Brain pericyte (primary cell): Measurements from ENCODE around the gene SIRPA.

ENCODE experiments used
- DNase-seq: peaks from one replicate; pipeline ENCODE4 v3.0.0-alpha.2; 2012; ENCODE audit warnings: low read depth, low spot score

The SIRPA gene

GRCh38 chr20:1894951-1895673 lies at the start of gene SIRPA:
SIRPA (plus strand) TSS chr20:1895407; CDS start chr20:1895448, 41 bp downstream.
- DNase-seq: no peak

- DNase-seq: no peak
Measured at GRCh38 chr20:1845701-1846100, 49.5 kb upstream of the SIRPA start.

GRCh38 chr20:1846341-1846740 lies 48.9 kb upstream of the SIRPA start:
- no peak for DNase-seq

GRCh38 chr20:1846876-1847275 lies 48.3 kb upstream of the SIRPA start:
- DNase-seq: no peak

- no peak for DNase-seq
Measured at GRCh38 chr20:1847780-1848179, 47.4 kb upstream of the SIRPA start.

- DNase-seq: no peak
Measured at GRCh38 chr20:1848373-1848772, 46.8 kb upstream of the SIRPA start.

- no peak for DNase-seq
Measured at GRCh38 chr20:1851396-1851795, 43.8 kb upstream of the SIRPA start.

GRCh38 chr20:1853473-1853872 lies 41.7 kb upstream of the SIRPA start:
- DNase-seq: no peak

GRCh38 chr20:1854246-1854645 lies 41.0 kb upstream of the SIRPA start:
- no peak for DNase-seq

- no peak for DNase-seq
Measured at GRCh38 chr20:1855109-1855508, 40.1 kb upstream of the SIRPA start.

- DNase-seq: no peak
Measured at GRCh38 chr20:1855690-1856089, 39.5 kb upstream of the SIRPA start.

- no peak for DNase-seq
Measured at GRCh38 chr20:1856424-1856823, 38.8 kb upstream of the SIRPA start.

GRCh38 chr20:1857466-1857865 lies 37.7 kb upstream of the SIRPA start:
- no peak for DNase-seq

GRCh38 chr20:1858871-1859270 lies 36.3 kb upstream of the SIRPA start:
- no peak for DNase-seq

- no peak for DNase-seq
Measured at GRCh38 chr20:1860446-1860845, 34.8 kb upstream of the SIRPA start.

- DNase-seq: no peak
Measured at GRCh38 chr20:1861347-1861976, 33.7 kb upstream of the SIRPA start.

GRCh38 chr20:1861996-1862662 lies 33.1 kb upstream of the SIRPA start:
- no peak for DNase-seq

- DNase-seq: no peak
Measured at GRCh38 chr20:1862663-1863053, 32.5 kb upstream of the SIRPA start.

- no peak for DNase-seq
Measured at GRCh38 chr20:1863296-1863695, 31.9 kb upstream of the SIRPA start.

GRCh38 chr20:1866834-1867233 lies 28.4 kb upstream of the SIRPA start:
- DNase-seq: no peak

- no peak for DNase-seq
Measured at GRCh38 chr20:1867495-1868260, 27.5 kb upstream of the SIRPA start.

GRCh38 chr20:1868856-1869255 lies 26.4 kb upstream of the SIRPA start:
- no peak for DNase-seq
